PC-9 (cell line): ENCODE results near the gene SRL.

Experiments used
- EZH2 ChIP-seq: fragments of 200-600 bp; sonication (generic); IDR thresholded peaks from 2 replicates; pipeline ENCODE4 v1.8.0; 2017; ENCODE audit warnings: antibody characterized with exemption, low read depth
- TF ChIP-seq, protein P1 (sequence below): fragments of 200-600 bp; sonication (generic); conservative IDR thresholded peaks from 2 replicates; pipeline ENCODE4 v1.6.1; 2017; ENCODE audit warnings: mixed run types, antibody characterized with exemption, mild to moderate bottlenecking, moderate library complexity

DNA sequence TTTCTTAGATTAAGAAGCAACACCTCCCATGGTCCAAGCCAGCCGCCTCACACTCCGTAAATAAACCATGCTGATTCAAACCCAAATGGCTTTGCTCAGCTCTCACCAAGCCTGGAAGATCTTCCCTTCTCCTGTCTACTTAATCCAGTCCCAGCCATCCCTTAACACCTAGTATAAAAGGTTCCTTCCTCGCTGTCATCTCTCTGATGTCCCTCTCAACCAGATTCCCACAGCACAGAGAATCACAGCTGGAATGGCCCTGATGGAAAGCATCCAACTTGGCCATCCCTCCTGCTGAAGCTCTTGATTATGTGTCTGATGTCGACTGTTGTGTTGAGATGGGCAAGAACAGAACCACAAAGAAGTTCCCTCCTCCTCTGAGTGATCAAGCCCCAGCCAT lies 75.1 kb downstream of the SRL start:
- TF ChIP-seq, protein P1, sequence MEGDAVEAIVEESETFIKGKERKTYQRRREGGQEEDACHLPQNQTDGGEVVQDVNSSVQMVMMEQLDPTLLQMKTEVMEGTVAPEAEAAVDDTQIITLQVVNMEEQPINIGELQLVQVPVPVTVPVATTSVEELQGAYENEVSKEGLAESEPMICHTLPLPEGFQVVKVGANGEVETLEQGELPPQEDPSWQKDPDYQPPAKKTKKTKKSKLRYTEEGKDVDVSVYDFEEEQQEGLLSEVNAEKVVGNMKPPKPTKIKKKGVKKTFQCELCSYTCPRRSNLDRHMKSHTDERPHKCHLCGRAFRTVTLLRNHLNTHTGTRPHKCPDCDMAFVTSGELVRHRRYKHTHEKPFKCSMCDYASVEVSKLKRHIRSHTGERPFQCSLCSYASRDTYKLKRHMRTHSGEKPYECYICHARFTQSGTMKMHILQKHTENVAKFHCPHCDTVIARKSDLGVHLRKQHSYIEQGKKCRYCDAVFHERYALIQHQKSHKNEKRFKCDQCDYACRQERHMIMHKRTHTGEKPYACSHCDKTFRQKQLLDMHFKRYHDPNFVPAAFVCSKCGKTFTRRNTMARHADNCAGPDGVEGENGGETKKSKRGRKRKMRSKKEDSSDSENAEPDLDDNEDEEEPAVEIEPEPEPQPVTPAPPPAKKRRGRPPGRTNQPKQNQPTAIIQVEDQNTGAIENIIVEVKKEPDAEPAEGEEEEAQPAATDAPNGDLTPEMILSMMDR = no peak
- TF ChIP-seq EZH2 = no peak
